Activated T-helper 17 cell treated with anti-CD3 and anti-CD28 coated beads, Interleukin-2, amount 50 U/mL, for 72 hours (primary cell): ENCODE data around the gene BTBD19. TPM values are rescaled to one million over a fixed set of nuclear protein-coding genes. Genes with fewer than 3 reads are reported as not detected.
"Not testable (repeated sequence)": the region's sequence is repeated elsewhere in the genome, so short reads cannot be mapped to it uniquely, and the experiment has no call there.

Experiments
- ATAC-seq: fragments of 150-1000 bp; cut with Tn5 transposase; replicated peaks from 2 replicates; pipeline ENCODE4 v1.10.0; 2021; ENCODE audit warnings: mild to moderate bottlenecking, moderate library complexity
- H3K27ac Mint-ChIP-seq: one replicate; pipeline ENCODE4 v1.8.0; 2022; ENCODE audit warnings: mixed read lengths
- H3K27me3 Mint-ChIP-seq: one replicate; pipeline ENCODE4 v1.8.0; 2022; ENCODE audit warnings: mixed read lengths
- H3K36me3 Mint-ChIP-seq: one replicate; pipeline ENCODE4 v1.8.0; 2022; ENCODE audit warnings: low read depth, mild to moderate bottlenecking, mixed read lengths
- H3K4me1 Mint-ChIP-seq: one replicate; pipeline ENCODE4 v1.8.0; 2022; ENCODE audit warnings: mixed read lengths
- H3K4me3 Mint-ChIP-seq: one replicate; pipeline ENCODE4 v1.8.0; 2022; ENCODE audit warnings: mild to moderate bottlenecking, mixed read lengths
- H3K9me3 Mint-ChIP-seq: one replicate; pipeline ENCODE4 v1.8.0; 2022; ENCODE audit warnings: mixed read lengths
- total RNA-seq, 2 donors: library from RNA; stranded (reverse); gene quantifications; one replicate each; pipeline ENCODE4 v1.2.3, GENCODE V29; 2022

The BTBD19 gene
- total RNA-seq, 2 donors from 2014 or later: 15.9 to 62.7 TPM

- H3K36me3 Mint-ChIP-seq: peaks cover 95% of the 10 kb centered on the region
- H3K4me3 Mint-ChIP-seq: peak overlapping the region; percentile 91
- not testable (repeated sequence) for H3K27me3 Mint-ChIP-seq, ATAC-seq, H3K9me3 Mint-ChIP-seq
- H3K4me1 Mint-ChIP-seq: peaks cover 40% of the 10 kb centered on the region
- H3K27ac Mint-ChIP-seq: peak overlapping the region; percentile 99
These were observed 2.4 kb downstream of the BTBD19 start for GRCh38 chr1:44810762-44811105.

GRCh38 chr1:44811234-44811633 lies 2.9 kb downstream of the BTBD19 start:
- H3K27me3 Mint-ChIP-seq: no peaks in the 10 kb centered on the region
- peak overlapping the region; percentile 91 for H3K4me3 Mint-ChIP-seq
- ATAC-seq: no peak

GRCh38 chr1:44812822-44813543 lies 4.7 kb downstream of the BTBD19 start:
- Mint-ChIP-seq H3K36me3 (peaks cover 82% of the 10 kb centered on the region), H3K4me1 (peaks cover 37% of the 10 kb centered on the region), H3K27me3 (no peaks in the 10 kb centered on the region), H3K4me3 (peak overlapping the region; percentile 91), H3K9me3 (no peaks in the 10 kb centered on the region), H3K27ac (peak overlapping the region; percentile 99)
- no peak for ATAC-seq

More at GRCh38 chr1:44811234-44811633, 2.9 kb downstream of the BTBD19 start:
- H3K9me3 Mint-ChIP-seq: no peaks in the 10 kb centered on the region
- H3K27ac Mint-ChIP-seq: peak overlapping the region; percentile 99
- peaks cover 40% of the 10 kb centered on the region for H3K4me1 Mint-ChIP-seq
- H3K36me3 Mint-ChIP-seq: peaks cover 95% of the 10 kb centered on the region

GRCh38 chr1:44815926-44816325 lies 7.6 kb downstream of the BTBD19 start:
- peaks cover 69% of the 10 kb centered on the region for H3K36me3 Mint-ChIP-seq
- H3K9me3 Mint-ChIP-seq, H3K27ac Mint-ChIP-seq, H3K4me3 Mint-ChIP-seq, ATAC-seq, H3K27me3 Mint-ChIP-seq: not testable (repeated sequence)
- peaks cover 47% of the 10 kb centered on the region for H3K4me1 Mint-ChIP-seq

- H3K4me3 Mint-ChIP-seq: peak overlapping the region; percentile 88
- no peak overlapping the region for H3K27ac Mint-ChIP-seq
- peaks cover 55% of the 10 kb centered on the region for H3K36me3 Mint-ChIP-seq
- peaks cover 34% of the 10 kb centered on the region for H3K4me1 Mint-ChIP-seq
- no peaks in the 10 kb centered on the region for H3K9me3 Mint-ChIP-seq
- ATAC-seq: no peak
- H3K27me3 Mint-ChIP-seq: no peaks in the 10 kb centered on the region
These were observed 9.0 kb downstream of the BTBD19 start for GRCh38 chr1:44817307-44817706.

GRCh38 chr1:44817771-44818495 lies 9.6 kb downstream of the BTBD19 start:
- ATAC-seq: no peak
- H3K4me3 Mint-ChIP-seq: peak overlapping the region; percentile 88
- H3K36me3 Mint-ChIP-seq: peaks cover 49% of the 10 kb centered on the region
- no peaks in the 10 kb centered on the region for H3K9me3 Mint-ChIP-seq
- peaks cover 34% of the 10 kb centered on the region for H3K4me1 Mint-ChIP-seq
- H3K27me3 Mint-ChIP-seq: no peaks in the 10 kb centered on the region
- H3K27ac Mint-ChIP-seq: peak overlapping the region; percentile 100

- no peaks in the 10 kb centered on the region for H3K27me3 Mint-ChIP-seq
- H3K4me1 Mint-ChIP-seq: peaks cover 34% of the 10 kb centered on the region
- no peak for ATAC-seq
- peaks cover 36% of the 10 kb centered on the region for H3K36me3 Mint-ChIP-seq
- H3K9me3 Mint-ChIP-seq: no peaks in the 10 kb centered on the region
- H3K4me3 Mint-ChIP-seq: peak overlapping the region; percentile 88
- H3K27ac Mint-ChIP-seq: peak overlapping the region; percentile 100
These were observed 10.9 kb downstream of the BTBD19 start for GRCh38 chr1:44819196-44819607.

- Mint-ChIP-seq H3K36me3 (peaks cover 31% of the 10 kb centered on the region), H3K27me3 (no peaks in the 10 kb centered on the region), H3K9me3 (no peaks in the 10 kb centered on the region), H3K4me1 (peaks cover 33% of the 10 kb centered on the region), H3K27ac (peak overlapping the region; percentile 100), H3K4me3 (peak overlapping the region; percentile 88)
- ATAC-seq: peak; percentile 87
These were observed 11.4 kb downstream of the BTBD19 start for GRCh38 chr1:44819608-44820327.

GRCh38 chr1:44820328-44821239 lies 12.3 kb downstream of the BTBD19 start:
- H3K27ac Mint-ChIP-seq: peak overlapping the region; percentile 100
- ATAC-seq: no peak
- no peaks in the 10 kb centered on the region for H3K9me3 Mint-ChIP-seq
- H3K36me3 Mint-ChIP-seq: peaks cover 22% of the 10 kb centered on the region
- no peaks in the 10 kb centered on the region for H3K27me3 Mint-ChIP-seq
- peak overlapping the region; percentile 88 for H3K4me3 Mint-ChIP-seq
- peaks cover 27% of the 10 kb centered on the region for H3K4me1 Mint-ChIP-seq

- H3K27me3 Mint-ChIP-seq: no peaks in the 10 kb centered on the region
- peaks cover 27% of the 10 kb centered on the region for H3K4me1 Mint-ChIP-seq
- peak overlapping the region; percentile 100 for H3K27ac Mint-ChIP-seq
- no peaks in the 10 kb centered on the region for H3K9me3 Mint-ChIP-seq
- no peak for ATAC-seq
- H3K4me3 Mint-ChIP-seq: peak overlapping the region; percentile 88
- H3K36me3 Mint-ChIP-seq: peaks cover 18% of the 10 kb centered on the region
These were observed 13.0 kb downstream of the BTBD19 start for GRCh38 chr1:44821240-44821715.

GRCh38 chr1:44822131-44822701 lies 13.9 kb downstream of the BTBD19 start:
- no peak overlapping the region for H3K4me3 Mint-ChIP-seq
- no peaks in the 10 kb centered on the region for H3K9me3 Mint-ChIP-seq
- peaks cover 27% of the 10 kb centered on the region for H3K4me1 Mint-ChIP-seq
- peaks cover 18% of the 10 kb centered on the region for H3K36me3 Mint-ChIP-seq
- H3K27ac Mint-ChIP-seq: no peak overlapping the region
- no peak for ATAC-seq
- H3K27me3 Mint-ChIP-seq: no peaks in the 10 kb centered on the region

GRCh38 chr1:44822981-44823451 lies 14.7 kb downstream of the BTBD19 start:
- no peak for ATAC-seq
- Mint-ChIP-seq H3K9me3 (no peaks in the 10 kb centered on the region), H3K4me1 (peaks cover 21% of the 10 kb centered on the region), H3K36me3 (peaks cover 16% of the 10 kb centered on the region), H3K27ac (no peak overlapping the region), H3K4me3 (no peak overlapping the region), H3K27me3 (no peaks in the 10 kb centered on the region)

- not testable (repeated sequence) for H3K27ac Mint-ChIP-seq, H3K27me3 Mint-ChIP-seq, ATAC-seq, H3K9me3 Mint-ChIP-seq, H3K4me3 Mint-ChIP-seq
- peaks cover 10% of the 10 kb centered on the region for H3K36me3 Mint-ChIP-seq
- peaks cover 15% of the 10 kb centered on the region for H3K4me1 Mint-ChIP-seq
These were observed 16.1 kb downstream of the BTBD19 start for GRCh38 chr1:44824392-44824791.
